ENCODE data around the gene THOC6. TPM values are rescaled to one million over a fixed set of nuclear protein-coding genes. Genes with fewer than 3 reads are reported as not detected.

Gene THOC6
- total RNA-seq, 1 experiment from 2014 or later = 68.2 TPM

- H3K56ac ChIP-seq (ENCODE audit: insufficient read length, low read depth, low read length) = no peak overlapping the region
- no peak overlapping the region for H2BK15ac ChIP-seq (ENCODE audit: low read depth, low read length)
- H3K27me3 ChIP-seq (ENCODE audit: insufficient read depth, low read length) = no peaks in the 10 kb centered on the region
- peaks cover 0 to 3% of the 10 kb centered on the region in 2 experiments; a peak in 2 of 5 replicates for H3K9me3 Mint-ChIP-seq
- no peaks in the 10 kb centered on the region for H3K9me3 ChIP-seq (ENCODE audit: control insufficient read depth, low read depth, low read length)
- H3K4me3 Mint-ChIP-seq = no peak overlapping the region
- H4K91ac ChIP-seq (ENCODE audit: insufficient read length, low read depth, low read length) = no peak overlapping the region
- no peak overlapping the region for H2AFZ ChIP-seq (ENCODE audit: low read length)
- no peaks in the 10 kb centered on the region; the same call in 1 of the 2 replicates for H3K4me1 ChIP-seq (ENCODE audit: insufficient read depth, low read length)
- H4K8ac ChIP-seq (replicated peaks; ENCODE audit: insufficient read length, low read depth, low read length) = no peak overlapping the region
- no peak overlapping the region for H3K14ac ChIP-seq (ENCODE audit: insufficient read depth, low read length)
- no peak overlapping the region for H3K4me2 ChIP-seq (ENCODE audit: insufficient read depth, insufficient read length, low read length)
- no peak overlapping the region for H2BK12ac ChIP-seq (ENCODE audit: insufficient read length, low read depth, low read length)
- H3K9ac ChIP-seq (ENCODE audit: extremely low read depth, insufficient read length, low read length) = no peak overlapping the region
- no peak overlapping the region for H2BK5ac ChIP-seq (ENCODE audit: insufficient read length, low read length)
- no peak overlapping the region for H3K4ac ChIP-seq (ENCODE audit: low read depth, low read length)
- H3K18ac ChIP-seq (ENCODE audit: insufficient read length, low read depth, low read length) = no peak overlapping the region
- H3K36me3 Mint-ChIP-seq (ENCODE audit: insufficient read depth in 1 of 3, low read depth in 3 of 3) = peaks cover 0 to 8% (median 4%) of the 10 kb centered on the region in 3 experiments; a peak in 2 of 7 replicates
- H2BK120ac ChIP-seq (ENCODE audit: low read depth, low read length, poor library complexity, severe bottlenecking) = no peak overlapping the region
- H4K5ac ChIP-seq (ENCODE audit: insufficient read length, low read depth, low read length) = no peak overlapping the region
- H3K27me3 Mint-ChIP-seq (ENCODE audit: low read depth) = peaks cover 46% of the 10 kb centered on the region
- H4K20me1 ChIP-seq (ENCODE audit: control insufficient read depth, insufficient read depth, insufficient read length) = no peaks in the 10 kb centered on the region
- WGBS (ENCODE audit: extremely low coverage, insufficient read length, low lambda C conversion rate) = no CpG with 5 or more reads among the region's 3 CpGs
- no peak overlapping the region; a peak in 1 of 7 replicates for H3K27ac Mint-ChIP-seq
- no peaks in the 10 kb centered on the region for H3K79me2 ChIP-seq (ENCODE audit: insufficient read depth, low read length)
- no peak overlapping the region for H2AK5ac ChIP-seq (ENCODE audit: insufficient read length, low read length)
- H3K23ac ChIP-seq (ENCODE audit: insufficient read length, low read depth, low read length) = no peak overlapping the region
- no peak for DNase-seq
- TF ChIP-seq, protein P1, sequence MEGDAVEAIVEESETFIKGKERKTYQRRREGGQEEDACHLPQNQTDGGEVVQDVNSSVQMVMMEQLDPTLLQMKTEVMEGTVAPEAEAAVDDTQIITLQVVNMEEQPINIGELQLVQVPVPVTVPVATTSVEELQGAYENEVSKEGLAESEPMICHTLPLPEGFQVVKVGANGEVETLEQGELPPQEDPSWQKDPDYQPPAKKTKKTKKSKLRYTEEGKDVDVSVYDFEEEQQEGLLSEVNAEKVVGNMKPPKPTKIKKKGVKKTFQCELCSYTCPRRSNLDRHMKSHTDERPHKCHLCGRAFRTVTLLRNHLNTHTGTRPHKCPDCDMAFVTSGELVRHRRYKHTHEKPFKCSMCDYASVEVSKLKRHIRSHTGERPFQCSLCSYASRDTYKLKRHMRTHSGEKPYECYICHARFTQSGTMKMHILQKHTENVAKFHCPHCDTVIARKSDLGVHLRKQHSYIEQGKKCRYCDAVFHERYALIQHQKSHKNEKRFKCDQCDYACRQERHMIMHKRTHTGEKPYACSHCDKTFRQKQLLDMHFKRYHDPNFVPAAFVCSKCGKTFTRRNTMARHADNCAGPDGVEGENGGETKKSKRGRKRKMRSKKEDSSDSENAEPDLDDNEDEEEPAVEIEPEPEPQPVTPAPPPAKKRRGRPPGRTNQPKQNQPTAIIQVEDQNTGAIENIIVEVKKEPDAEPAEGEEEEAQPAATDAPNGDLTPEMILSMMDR (conservative IDR thresholded peaks at IDR 0.05) = no peak
- H3T11ph ChIP-seq (ENCODE audit: low read length) = no peak overlapping the region
- H3K79me1 ChIP-seq (ENCODE audit: insufficient read depth, low read depth, low read length, poor library complexity, severe bottlenecking) = no peaks in the 10 kb centered on the region
- peaks cover 14 to 23% of the 10 kb centered on the region in 2 experiments for H3K4me1 Mint-ChIP-seq
- peaks cover 18% of the 10 kb centered on the region for H3K23me2 ChIP-seq (ENCODE audit: insufficient read length, low read depth, low read length, poor library complexity, severe bottlenecking)
- no peak overlapping the region for H3K27ac ChIP-seq (ENCODE audit: insufficient read length, low read depth, low read length)
- H2BK20ac ChIP-seq (ENCODE audit: low read depth, low read length, poor library complexity, severe bottlenecking) = no peak overlapping the region
These were observed 18.5 kb downstream of the THOC6 start for GRCh38 chr16:3042376-3042775.

All from H9 (cell line).